NCI-H345 treated with DMSO at 0.1 percent for 48 hours (cell line): ENCODE results near the gene GPR32.
"Not testable (repeated sequence)": the region's sequence is repeated elsewhere in the genome, so short reads cannot be mapped to it uniquely, and the experiment has no call there.

Experiments
- DNase-seq: peaks from one replicate; lab custom pipeline; 2025; ENCODE audit not compliant: unreplicated experiment; lab: John Stamatoyannopoulos, UW

The GPR32 gene

GRCh38 chr19:50747141-50747540 lies 23.1 kb upstream of the GPR32 start:
- not testable (repeated sequence) for DNase-seq

GRCh38 chr19:50749490-50749889 lies 20.8 kb upstream of the GPR32 start:
- no peak for DNase-seq

- DNase-seq, result no peak
Observed at GRCh38 chr19:50750010-50750409, 20.3 kb upstream of the GPR32 start.

- no peak for DNase-seq
Observed at GRCh38 chr19:50753879-50754278, 16.4 kb upstream of the GPR32 start.

GRCh38 chr19:50756244-50756643 lies 14.0 kb upstream of the GPR32 start:
- DNase-seq, result not testable (repeated sequence)

- DNase-seq, result not testable (repeated sequence)
Observed at GRCh38 chr19:50757624-50758023, 12.6 kb upstream of the GPR32 start.

- DNase-seq, result not testable (repeated sequence)
Observed at GRCh38 chr19:50759076-50759475, 11.2 kb upstream of the GPR32 start.

- no peak for DNase-seq
Observed at GRCh38 chr19:50759886-50760285, 10.4 kb upstream of the GPR32 start.

- DNase-seq, result not testable (repeated sequence)
Observed at GRCh38 chr19:50761501-50761900, 8.8 kb upstream of the GPR32 start.

- not testable (repeated sequence) for DNase-seq
Observed at GRCh38 chr19:50763521-50763920, 6.7 kb upstream of the GPR32 start.

GRCh38 chr19:50764409-50764808 lies 5.9 kb upstream of the GPR32 start:
- no peak for DNase-seq

GRCh38 chr19:50766746-50767145 lies 3.5 kb upstream of the GPR32 start:
- DNase-seq, result not testable (repeated sequence)

- DNase-seq, result not testable (repeated sequence)
Observed at GRCh38 chr19:50767263-50767662, 3.0 kb upstream of the GPR32 start.

GRCh38 chr19:50768277-50768676 lies 2.0 kb upstream of the GPR32 start:
- DNase-seq, result no peak

- DNase-seq, result no peak
Observed at GRCh38 chr19:50770888-50771287, 624 bp downstream of the GPR32 start.

GRCh38 chr19:50772476-50772875 lies 2.2 kb downstream of the GPR32 start:
- DNase-seq, result no peak

GRCh38 chr19:50772912-50773311 lies 2.6 kb downstream of the GPR32 start:
- not testable (repeated sequence) for DNase-seq

GRCh38 chr19:50773454-50773853 lies 3.2 kb downstream of the GPR32 start:
- DNase-seq, result not testable (repeated sequence)

- no peak for DNase-seq
Observed at GRCh38 chr19:50776131-50776530, 5.9 kb downstream of the GPR32 start.

- no peak for DNase-seq
Observed at GRCh38 chr19:50777261-50777660, 7.0 kb downstream of the GPR32 start.

- DNase-seq, result no peak
Observed at GRCh38 chr19:50777830-50778303, 7.6 kb downstream of the GPR32 start.

GRCh38 chr19:50778906-50779430 lies 8.7 kb downstream of the GPR32 start:
- no peak for DNase-seq
